ENCODE results near the gene VSIG10. TPM values are rescaled to one million over a fixed set of nuclear protein-coding genes. Genes with fewer than 3 reads are reported as not detected.
A peak's percentile ranks its signal among the peaks of the same experiment; 100 is the strongest.

Gene VSIG10
- total and polyA plus RNA-seq, 2 of the 13 experiments (the other 11 are each of a cell fraction or from before 2014, with no cell fraction given) = 25.6 to 42.5 TPM

DNA sequence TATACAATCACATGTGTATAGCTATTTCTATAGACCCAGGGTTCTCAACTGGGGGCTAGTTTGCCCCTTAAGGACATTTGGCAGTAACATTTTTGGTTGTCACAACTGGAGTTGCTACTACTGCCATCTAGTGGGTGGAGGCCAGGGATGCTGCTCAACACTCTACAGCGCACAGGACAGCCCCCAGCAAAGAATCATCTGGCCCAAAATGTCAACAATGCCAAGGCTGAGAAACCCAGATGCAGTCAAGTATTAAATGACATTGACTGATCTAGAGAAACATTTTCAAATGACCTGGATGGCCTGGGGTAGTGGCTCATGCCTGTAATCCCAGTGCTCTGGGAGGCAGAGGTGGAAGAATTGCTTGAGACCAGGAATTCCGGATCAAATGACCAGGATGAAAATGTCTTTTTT is 48.7 kb downstream of the VSIG10 start (continued):
- TF ChIP-seq RARA (CRISPR knock-in tag; IDR thresholded peaks at IDR 0.05) (peak; percentile 25; the same call in 1 of the 2 replicates), NFRKB (IDR thresholded peaks at IDR 0.05) (no peak), YY1 (IDR thresholded peaks at IDR 0.05; ENCODE audit: insufficient read depth, insufficient replicate concordance, low read depth, low read length) (no peak), TRIM24 (CRISPR knock-in tag; IDR thresholded peaks at IDR 0.05) (no peak), TAF1 (CRISPR knock-in tag; IDR thresholded peaks at IDR 0.05) (no peak), MATR3 (CRISPR knock-in tag; IDR thresholded peaks at IDR 0.05) (no peak), KLF12 (CRISPR knock-in tag; IDR thresholded peaks at IDR 0.05; ENCODE audit: borderline replicate concordance) (no peak), ZFAT (CRISPR knock-in tag; conservative IDR thresholded peaks at IDR 0.05) (no peak), ZNF17 (CRISPR knock-in tag; IDR thresholded peaks at IDR 0.05) (no peak), NCOR1 (IDR thresholded peaks at IDR 0.05; ENCODE audit: borderline replicate concordance, low read length) (no peak), ZNF3 (CRISPR knock-in tag; IDR thresholded peaks at IDR 0.05) (no peak), MEIS2 (CRISPR knock-in tag; IDR thresholded peaks at IDR 0.05) (no peak), ZFYVE20 (CRISPR knock-in tag; IDR thresholded peaks at IDR 0.05; ENCODE audit: borderline replicate concordance, low read depth) (no peak), HOXD1 (CRISPR knock-in tag; IDR thresholded peaks at IDR 0.05) (no peak), TOPORS (CRISPR knock-in tag; IDR thresholded peaks at IDR 0.05) (no peak), SETDB1 (CRISPR knock-in tag; IDR thresholded peaks at IDR 0.05; ENCODE audit: borderline replicate concordance) (no peak), CCAR2 (optimal IDR thresholded peaks at IDR 0.05; ENCODE audit: low read depth, low read length) (no peak), ZNF274 (CRISPR knock-in tag; IDR thresholded peaks at IDR 0.05) (no peak), KLF9 (CRISPR knock-in tag; IDR thresholded peaks at IDR 0.05; ENCODE audit: low read depth) (no peak), ZNF496 (CRISPR knock-in tag; IDR thresholded peaks at IDR 0.05; ENCODE audit: insufficient replicate concordance) (no peak), TEAD3 (CRISPR knock-in tag; optimal IDR thresholded peaks at IDR 0.05; ENCODE audit: borderline replicate concordance) (no peak), CEBPB (IDR thresholded peaks at IDR 0.05; ENCODE audit: borderline replicate concordance, low read depth, low read length) (no peak), TAF15 (IDR thresholded peaks at IDR 0.05; ENCODE audit: low read depth, low read length, poor library complexity, severe bottlenecking) (no peak), NR3C1 (CRISPR knock-in tag; IDR thresholded peaks at IDR 0.05) (no peak), ZBTB42 (CRISPR knock-in tag; IDR thresholded peaks at IDR 0.05) (no peak)
- TF ChIP-seq, protein P1, sequence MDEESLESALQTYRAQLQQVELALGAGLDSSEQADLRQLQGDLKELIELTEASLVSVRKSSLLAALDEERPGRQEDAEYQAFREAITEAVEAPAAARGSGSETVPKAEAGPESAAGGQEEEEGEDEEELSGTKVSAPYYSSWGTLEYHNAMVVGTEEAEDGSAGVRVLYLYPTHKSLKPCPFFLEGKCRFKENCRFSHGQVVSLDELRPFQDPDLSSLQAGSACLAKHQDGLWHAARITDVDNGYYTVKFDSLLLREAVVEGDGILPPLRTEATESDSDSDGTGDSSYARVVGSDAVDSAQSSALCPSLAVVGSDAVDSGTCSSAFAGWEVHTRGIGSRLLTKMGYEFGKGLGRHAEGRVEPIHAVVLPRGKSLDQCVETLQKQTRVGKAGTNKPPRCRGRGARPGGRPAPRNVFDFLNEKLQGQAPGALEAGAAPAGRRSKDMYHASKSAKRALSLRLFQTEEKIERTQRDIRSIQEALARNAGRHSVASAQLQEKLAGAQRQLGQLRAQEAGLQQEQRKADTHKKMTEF (CRISPR knock-in tag; IDR thresholded peaks at IDR 0.05) = no peak
- TF ChIP-seq, protein P2, sequence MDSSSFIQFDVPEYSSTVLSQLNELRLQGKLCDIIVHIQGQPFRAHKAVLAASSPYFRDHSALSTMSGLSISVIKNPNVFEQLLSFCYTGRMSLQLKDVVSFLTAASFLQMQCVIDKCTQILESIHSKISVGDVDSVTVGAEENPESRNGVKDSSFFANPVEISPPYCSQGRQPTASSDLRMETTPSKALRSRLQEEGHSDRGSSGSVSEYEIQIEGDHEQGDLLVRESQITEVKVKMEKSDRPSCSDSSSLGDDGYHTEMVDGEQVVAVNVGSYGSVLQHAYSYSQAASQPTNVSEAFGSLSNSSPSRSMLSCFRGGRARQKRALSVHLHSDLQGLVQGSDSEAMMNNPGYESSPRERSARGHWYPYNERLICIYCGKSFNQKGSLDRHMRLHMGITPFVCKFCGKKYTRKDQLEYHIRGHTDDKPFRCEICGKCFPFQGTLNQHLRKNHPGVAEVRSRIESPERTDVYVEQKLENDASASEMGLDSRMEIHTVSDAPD (CRISPR knock-in tag; IDR thresholded peaks at IDR 0.05) = no peak
- TF ChIP-seq, protein P3, sequence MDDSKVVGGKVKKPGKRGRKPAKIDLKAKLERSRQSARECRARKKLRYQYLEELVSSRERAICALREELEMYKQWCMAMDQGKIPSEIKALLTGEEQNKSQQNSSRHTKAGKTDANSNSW (CRISPR knock-in tag; IDR thresholded peaks at IDR 0.05; ENCODE audit: borderline replicate concordance) = no peak
- TF ChIP-seq, protein P4, sequence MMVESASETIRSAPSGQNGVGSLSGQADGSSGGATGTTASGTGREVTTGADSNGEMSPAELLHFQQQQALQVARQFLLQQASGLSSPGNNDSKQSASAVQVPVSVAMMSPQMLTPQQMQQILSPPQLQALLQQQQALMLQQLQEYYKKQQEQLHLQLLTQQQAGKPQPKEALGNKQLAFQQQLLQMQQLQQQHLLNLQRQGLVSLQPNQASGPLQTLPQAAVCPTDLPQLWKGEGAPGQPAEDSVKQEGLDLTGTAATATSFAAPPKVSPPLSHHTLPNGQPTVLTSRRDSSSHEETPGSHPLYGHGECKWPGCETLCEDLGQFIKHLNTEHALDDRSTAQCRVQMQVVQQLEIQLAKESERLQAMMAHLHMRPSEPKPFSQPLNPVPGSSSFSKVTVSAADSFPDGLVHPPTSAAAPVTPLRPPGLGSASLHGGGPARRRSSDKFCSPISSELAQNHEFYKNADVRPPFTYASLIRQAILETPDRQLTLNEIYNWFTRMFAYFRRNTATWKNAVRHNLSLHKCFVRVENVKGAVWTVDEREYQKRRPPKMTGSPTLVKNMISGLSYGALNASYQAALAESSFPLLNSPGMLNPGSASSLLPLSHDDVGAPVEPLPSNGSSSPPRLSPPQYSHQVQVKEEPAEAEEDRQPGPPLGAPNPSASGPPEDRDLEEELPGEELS (CRISPR knock-in tag; IDR thresholded peaks at IDR 0.05) = peak; percentile 38; the same call in 1 of the 2 replicates
